K562 (cell line): ENCODE data around the gene DNAJB4. TPM values are rescaled to one million over a fixed set of nuclear protein-coding genes. Genes with fewer than 3 reads are reported as not detected.

Experiments used
- ARID1B ChIP-seq: fragments of 450-650 bp; IDR thresholded peaks from 2 replicates; pipeline ENCODE4 v1.6.1; 2016; ENCODE audit warnings: antibody characterized with exemption, mild to moderate bottlenecking, inconsistent platforms
- JUN ChIP-seq, 2 experiments: sonication (generic) in 1 of 2; formaldehyde crosslinking in 1 of 2; IDR thresholded peaks; 2 replicates each; pipeline versions ENCODE4 v1.6.1 to v1.8.0; 2012 to 2022; ENCODE audit warnings: borderline replicate concordance in 2 of 2, mild to moderate bottlenecking in 2 of 2, improper control_type of control experiment in 1 of 2, low read depth in 1 of 2, low read length in 1 of 2, missing genetic modification reagents in 1 of 2
- KAT8 ChIP-seq: fragments of 450-650 bp; IDR thresholded peaks from 2 replicates; pipeline ENCODE4 v1.6.1; 2016; ENCODE audit warnings: low read depth, mild to moderate bottlenecking
- NCOR1 ChIP-seq: fragments of 450-650 bp; IDR thresholded peaks from 2 replicates; pipeline ENCODE4 v1.6.1; 2016; ENCODE audit warnings: mild to moderate bottlenecking, moderate library complexity
- NRF1 ChIP-seq, 2 experiments: fragments of 450-650 bp; IDR thresholded peaks in 1 of 2; conservative IDR thresholded peaks in 1 of 2; 2 replicates each; pipeline ENCODE4 v1.6.1; 2014; ENCODE audit warnings: mild to moderate bottlenecking in 2 of 2
- RNF219 ChIP-seq: fragments of 250-450 bp; sonication (Bioruptor Pico); IDR thresholded peaks from 2 replicates; pipeline ENCODE4 v1.5.0; 2022; ENCODE audit warnings: mild to moderate bottlenecking
- RREB1 ChIP-seq: fragments of 250-450 bp; sonication (Bioruptor Pico); IDR thresholded peaks from 2 replicates; pipeline ENCODE4 v1.4.0; 2020
- SAFB2 ChIP-seq: fragments of 200-400 bp; formaldehyde crosslinking; IDR thresholded peaks from 2 replicates; pipeline ENCODE4 v1.6.1; 2018; ENCODE audit warnings: borderline replicate concordance, low read length, low read depth, moderate library complexity; ENCODE audit not compliant: severe bottlenecking
- SP2 ChIP-seq: IDR thresholded peaks from 2 replicates; pipeline ENCODE4 v1.6.1; 2011; ENCODE audit warnings: mild to moderate bottlenecking, low read depth, low read length, moderate library complexity; ENCODE audit not compliant: poor library complexity, severe bottlenecking; ENCODE audit errors: extremely low read depth
- TGIF2 ChIP-seq: sonication (generic); formaldehyde crosslinking; IDR thresholded peaks from 2 replicates; pipeline ENCODE4 v1.8.1; 2022; ENCODE audit warnings: mild to moderate bottlenecking, missing genetic modification reagents, moderate library complexity
- XRCC3 ChIP-seq: fragments of 450-650 bp; IDR thresholded peaks from 2 replicates; pipeline ENCODE4 v1.6.1; 2017; ENCODE audit warnings: mild to moderate bottlenecking, moderate library complexity
- ZNF140 ChIP-seq: fragments of 250-450 bp; sonication (Bioruptor Pico); IDR thresholded peaks from 2 replicates; pipeline ENCODE4 v1.8.0; 2021; ENCODE audit warnings: moderate library complexity, mild to moderate bottlenecking, inconsistent platforms
- ZNF586 ChIP-seq: fragments of 450-650 bp; formaldehyde crosslinking; conservative IDR thresholded peaks from 2 replicates; pipeline ENCODE4 v1.4.0; 2020; ENCODE audit warnings: mild to moderate bottlenecking, moderate library complexity
- ZNF644 ChIP-seq: fragments of 200-800 bp; sonication (Bioruptor generic); IDR thresholded peaks from 2 replicates; pipeline ENCODE4 v1.6.1; 2016; ENCODE audit warnings: low read depth, missing genetic modification characterization, missing compliant biosample characterization
- polyA plus RNA-seq, 8 experiments: library from polyadenylated mRNA; depleted of rRNA in 4 of 8; stranded (reverse) in 5 of 8; unstranded in 3 of 8; fragments of >200 nt; fragmentation: Nextera tagmentation in 2 of 8; fragmentation: Illumina TruSeq in 1 of 8; extraction: Ambion mirVana in 2 of 8; extraction: Trizol in 1 of 8; gene quantifications; 2 replicates each; pipeline versions ENCODE4 v1.2.1 to v1.2.3, GENCODE V29; 2011 to 2014; ENCODE audit warnings: inconsistent platforms in 1 of 8, missing spikeins in 1 of 8
- total RNA-seq, 7 experiments: library from RNA; depleted of rRNA in 6 of 7; stranded (reverse); fragments of >200 nt in 6 of 7; fragmentation: Illumina TruSeq in 2 of 7; extraction: Trizol in 2 of 7; gene quantifications; 2 replicates each; pipeline versions ENCODE4 v1.2.1 to v1.2.3, GENCODE V29; 2011 to 2021; ENCODE audit warnings: low replicate concordance in 1 of 7
- TF ChIP-seq, protein P1 (sequence below): conservative IDR thresholded peaks from 2 replicates; pipeline ENCODE4 v1.6.1; 2011; ENCODE audit warnings: low read depth, mild to moderate bottlenecking, low read length; ENCODE audit not compliant: control insufficient read depth
- TF ChIP-seq, protein P2 (sequence below): IDR thresholded peaks from 2 replicates; pipeline ENCODE4 v1.6.1; 2011; ENCODE audit not compliant: insufficient read length; ENCODE audit errors: extremely low read depth

DNAJB4 gene
- total and polyA plus RNA-seq, 9 of the 15 experiments (the other 6 are each of a cell fraction or from before 2014, with no cell fraction given), result 8.5 to 27.7 (median 19.8) TPM

- TF ChIP-seq RREB1 (no peak), ZNF140 (CRISPR knock-in tag) (no peak), TGIF2 (CRISPR knock-in tag) (no peak), XRCC3 (no peak), SAFB2 (no peak), ARID1B (peak; percentile 45; the same call in 1 of the 2 replicates), ZNF586 (CRISPR knock-in tag) (no peak), JUN (IDR thresholded peaks at IDR 0.05; ENCODE audit: borderline replicate concordance, low read depth, low read length) (no peak), JUN (CRISPR knock-in tag; IDR thresholded peaks at IDR 0.05; ENCODE audit: borderline replicate concordance) (no peak), KAT8 (no peak), RNF219 (CRISPR knock-in tag) (no peak), NCOR1 (peak; percentile 53; the same call in 1 of the 2 replicates), SP2 (no peak), ZNF644 (tag) (no peak), NRF1 (conservative IDR thresholded peaks at IDR 0.05 in 1 of 2, IDR thresholded peaks at IDR 0.05 in 1 of 2) (peak; percentile 67 to 68)
- TF ChIP-seq, protein P1, sequence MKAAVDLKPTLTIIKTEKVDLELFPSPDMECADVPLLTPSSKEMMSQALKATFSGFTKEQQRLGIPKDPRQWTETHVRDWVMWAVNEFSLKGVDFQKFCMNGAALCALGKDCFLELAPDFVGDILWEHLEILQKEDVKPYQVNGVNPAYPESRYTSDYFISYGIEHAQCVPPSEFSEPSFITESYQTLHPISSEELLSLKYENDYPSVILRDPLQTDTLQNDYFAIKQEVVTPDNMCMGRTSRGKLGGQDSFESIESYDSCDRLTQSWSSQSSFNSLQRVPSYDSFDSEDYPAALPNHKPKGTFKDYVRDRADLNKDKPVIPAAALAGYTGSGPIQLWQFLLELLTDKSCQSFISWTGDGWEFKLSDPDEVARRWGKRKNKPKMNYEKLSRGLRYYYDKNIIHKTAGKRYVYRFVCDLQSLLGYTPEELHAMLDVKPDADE, result no peak
- TF ChIP-seq, protein P2, sequence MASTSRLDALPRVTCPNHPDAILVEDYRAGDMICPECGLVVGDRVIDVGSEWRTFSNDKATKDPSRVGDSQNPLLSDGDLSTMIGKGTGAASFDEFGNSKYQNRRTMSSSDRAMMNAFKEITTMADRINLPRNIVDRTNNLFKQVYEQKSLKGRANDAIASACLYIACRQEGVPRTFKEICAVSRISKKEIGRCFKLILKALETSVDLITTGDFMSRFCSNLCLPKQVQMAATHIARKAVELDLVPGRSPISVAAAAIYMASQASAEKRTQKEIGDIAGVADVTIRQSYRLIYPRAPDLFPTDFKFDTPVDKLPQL, result peak; percentile 66
Observed at GRCh38 chr1:77978969-77979876, 25.5 kb upstream of the DNAJB4 start, which contains the start of gene FUBP1 (continued).
